ENCODE measurements around the gene PARD3.
"Not testable (repeated sequence)": the region's sequence is repeated elsewhere in the genome, so short reads cannot be mapped to it uniquely, and the experiment has no call there.

PARD3 gene

GRCh38 chr10:34280599-34281374 is 534.3 kb downstream of the PARD3 start:
- DNase-seq, result no peak

DNA sequence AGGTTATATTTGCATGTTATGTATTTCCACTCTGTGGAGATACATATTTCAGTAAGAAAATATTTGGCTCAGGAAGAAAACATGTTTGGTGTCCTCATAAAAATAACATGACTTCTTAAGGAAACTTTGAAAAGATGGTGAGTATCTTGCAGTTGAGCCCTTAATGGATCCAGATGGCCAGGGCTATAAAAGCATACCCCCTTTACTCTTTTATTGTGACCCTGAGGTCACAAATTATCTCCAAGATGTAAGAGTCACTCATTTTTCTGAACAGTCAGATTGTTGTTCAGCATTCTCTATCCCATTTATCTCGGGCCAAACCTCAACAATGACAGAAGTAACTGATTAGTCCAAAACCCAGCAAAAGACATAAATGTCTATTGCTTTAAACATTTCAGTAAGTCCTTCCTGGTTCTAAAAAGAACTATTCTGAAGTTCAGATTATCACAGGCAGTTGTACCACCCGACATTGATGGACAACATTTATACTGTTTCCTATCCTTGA is 539.4 kb downstream of the PARD3 start:
- no peak for DNase-seq

DNA sequence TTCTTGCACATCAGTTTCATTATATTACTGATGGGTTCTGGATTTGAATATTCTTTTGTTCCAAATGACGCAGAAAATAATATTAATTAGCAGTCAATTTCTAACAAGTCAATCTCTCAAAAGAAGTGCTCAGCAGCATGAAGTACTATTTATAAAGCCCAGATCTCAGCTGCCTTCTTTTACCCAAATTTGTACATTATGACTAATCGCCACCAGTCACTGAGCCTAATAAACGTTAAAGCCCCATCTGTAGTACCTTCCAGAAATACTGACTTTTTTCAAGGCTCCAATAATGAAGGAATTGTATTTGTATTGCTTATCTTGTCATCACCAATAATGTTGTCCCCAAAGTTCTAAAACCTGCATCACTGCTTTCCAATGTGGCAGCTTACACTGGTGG is 540.2 kb downstream of the PARD3 start:
- no peak for DNase-seq

GRCh38 chr10:34273340-34273739 is 541.8 kb downstream of the PARD3 start:
- no peak for DNase-seq

GRCh38 chr10:34272316-34272715 is 542.8 kb downstream of the PARD3 start:
- no peak for DNase-seq

- not testable (repeated sequence) for DNase-seq
These were observed 546.7 kb downstream of the PARD3 start for GRCh38 chr10:34268410-34268809.

- DNase-seq, result no peak
These were observed 552.1 kb downstream of the PARD3 start for GRCh38 chr10:34262985-34263384.

GRCh38 chr10:34260904-34261303 is 554.2 kb downstream of the PARD3 start:
- no peak for DNase-seq

- DNase-seq, result no peak
These were observed 558.9 kb downstream of the PARD3 start for GRCh38 chr10:34256216-34256615.

- no peak for DNase-seq
These were observed 560.1 kb downstream of the PARD3 start for GRCh38 chr10:34255035-34255434.

GRCh38 chr10:34254596-34254995 is 560.5 kb downstream of the PARD3 start:
- DNase-seq, result no peak

GRCh38 chr10:34252111-34252510 is 563.0 kb downstream of the PARD3 start:
- no peak for DNase-seq

- no peak for DNase-seq
These were observed 563.9 kb downstream of the PARD3 start for GRCh38 chr10:34251177-34251576.

DNA sequence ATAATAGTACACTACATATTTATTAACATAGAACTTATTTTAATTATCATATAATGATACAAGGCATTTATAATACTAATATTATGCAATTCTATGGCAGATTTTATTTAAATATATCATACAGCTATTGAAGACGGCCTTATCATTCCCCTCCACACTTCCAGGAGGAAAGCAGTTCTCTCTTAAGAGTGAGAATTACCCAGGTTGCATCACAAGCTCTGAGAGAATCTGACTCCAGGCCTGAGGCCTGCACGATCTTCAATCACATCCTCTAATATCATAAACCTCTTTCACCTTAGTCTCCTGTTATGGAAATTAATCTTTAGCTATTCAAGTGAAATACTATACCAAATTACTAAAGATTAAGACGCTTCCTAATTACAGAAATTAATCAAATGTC is 564.4 kb downstream of the PARD3 start:
- DNase-seq, result no peak

DNA sequence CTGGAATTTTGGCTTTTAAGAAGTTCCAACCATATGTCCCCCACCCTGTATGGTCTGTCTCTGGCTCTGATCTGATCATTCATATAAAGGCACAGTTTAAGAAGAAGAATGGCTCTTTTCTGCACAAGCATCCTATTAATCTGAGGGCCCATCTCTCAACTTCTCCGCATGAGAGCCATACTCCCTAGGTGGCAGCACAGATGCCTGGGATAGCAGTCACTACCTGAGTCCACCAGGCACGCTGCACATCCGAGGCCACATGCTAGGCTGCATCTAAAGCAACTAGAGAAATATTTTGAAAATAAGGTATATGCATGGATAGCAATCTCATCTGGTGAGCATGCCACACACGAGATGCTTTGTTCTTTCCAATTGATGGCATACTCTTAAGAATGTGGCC is 565.5 kb downstream of the PARD3 start:
- no peak for DNase-seq

DNA sequence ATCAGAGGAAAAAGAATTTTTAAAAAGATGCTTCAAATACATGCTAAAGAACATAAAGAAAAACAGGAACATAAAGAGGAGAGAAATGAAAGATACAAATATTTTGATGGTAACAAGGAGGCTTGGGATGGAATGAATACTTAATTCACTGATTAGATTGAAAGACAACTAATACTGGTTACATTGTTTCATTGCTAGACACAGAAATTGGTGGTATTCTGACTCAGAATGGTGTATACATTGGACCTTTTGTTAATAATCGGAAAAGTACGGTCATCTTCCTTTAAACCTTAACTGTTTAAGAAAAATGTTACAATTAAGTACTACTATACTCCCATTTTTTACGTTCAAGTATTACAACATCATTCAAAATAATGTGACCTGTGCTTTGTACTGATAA is 567.5 kb downstream of the PARD3 start:
- DNase-seq, result no peak

- DNase-seq, result no peak
These were observed 570.2 kb downstream of the PARD3 start for GRCh38 chr10:34244756-34245484.

DNA sequence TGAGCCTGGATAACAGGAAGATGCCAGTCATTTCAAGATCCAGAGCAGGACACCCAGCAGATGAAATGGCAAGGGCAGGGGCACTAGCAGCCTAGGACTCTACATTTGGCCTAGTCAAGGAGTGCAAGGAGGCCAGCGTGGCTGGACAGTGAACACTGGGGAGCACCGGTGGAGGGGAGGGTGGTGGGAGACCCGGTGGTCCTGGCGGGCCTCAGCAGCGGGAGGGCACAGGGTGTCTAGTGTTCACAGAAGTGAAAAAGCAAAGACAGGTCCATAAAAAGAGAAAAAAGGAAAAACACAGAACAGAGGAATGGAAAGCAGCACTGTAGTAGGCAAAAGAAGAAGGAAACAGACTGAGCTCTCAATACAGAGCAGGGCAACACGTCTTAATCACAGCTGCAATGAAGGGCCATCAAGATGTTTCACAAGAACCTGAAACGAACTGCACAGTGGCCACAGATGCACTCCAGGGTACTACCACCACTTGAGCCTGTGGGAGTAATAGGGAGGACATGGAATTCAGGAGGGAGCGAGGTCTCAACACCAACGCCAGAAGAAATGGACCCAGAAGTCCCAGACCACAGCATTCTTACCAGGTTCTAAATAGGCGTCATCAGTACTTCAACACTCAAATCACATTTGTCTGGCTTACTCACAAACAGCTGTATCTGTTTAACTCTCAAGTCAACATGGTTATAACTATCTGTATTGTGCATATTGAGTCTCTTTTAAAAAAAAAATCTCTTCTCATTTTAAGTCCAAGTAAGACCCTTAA is 573.7 kb downstream of the PARD3 start:
- DNase-seq, result no peak

- no peak for DNase-seq
These were observed 575.1 kb downstream of the PARD3 start for GRCh38 chr10:34240039-34240438.

GRCh38 chr10:34237898-34238455 is 577.1 kb downstream of the PARD3 start:
- DNase-seq, result no peak

- DNase-seq, result no peak
These were observed 578.2 kb downstream of the PARD3 start for GRCh38 chr10:34236931-34237330.

GRCh38 chr10:34235164-34235832 is 579.8 kb downstream of the PARD3 start:
- DNase-seq, result no peak

GRCh38 chr10:34232481-34232880 is 582.6 kb downstream of the PARD3 start:
- DNase-seq, result no peak
